Right lobe of liver (tissue), 6 donors: ENCODE results near the gene PRSS38. TPM values are rescaled to one million over a fixed set of nuclear protein-coding genes. Genes with fewer than 3 reads are reported as not detected.
A peak's percentile ranks its signal among the peaks of the same experiment; 100 is the strongest.

Experiments
- ATAC-seq, 4 donors: fragments of 200-7000 bp; cut with Tn5 transposase; one replicate each; pipeline ENCODE4 v1.9.1; 2020; ENCODE audit warnings: mild to moderate bottlenecking in 4 of 4, moderate library complexity in 4 of 4
- DNase-seq, 3 donors: peaks; one replicate each; pipeline ENCODE4 v3.0.0-alpha.2; 2020
- H3K27ac ChIP-seq, 3 donors: fragments of 200-600 bp; one replicate each; pipeline ENCODE4 v1.8.0; 2022
- H3K27me3 ChIP-seq, 2 donors: fragments of 200-600 bp; one replicate each; pipeline ENCODE4 v1.8.0; 2022
- H3K36me3 ChIP-seq, 4 donors: fragments of 200-600 bp; sonication (generic) in 1 of 4; one replicate each; pipeline versions ENCODE4 v1.5.1 to v1.8.0; 2017 to 2022; ENCODE audit warnings: control low read depth in 1 of 4
- H3K4me1 ChIP-seq, 4 donors: fragments of 200-600 bp; sonication (generic) in 1 of 4; one replicate each; pipeline versions ENCODE4 v1.5.1 to v1.8.0; 2017 to 2022; ENCODE audit warnings: control low read depth in 1 of 4
- H3K4me3 ChIP-seq, 3 donors: fragments of 200-600 bp; one replicate each; pipeline ENCODE4 v1.8.0; 2022
- H3K9me3 ChIP-seq, 4 donors: fragments of 200-600 bp; sonication (generic) in 1 of 4; one replicate each; pipeline versions ENCODE4 v1.5.1 to v1.8.0; 2017 to 2022; ENCODE audit warnings: control low read depth in 1 of 4
- CTCF ChIP-seq, 4 donors: fragments of 200-600 bp in 3 of 4; fragments of 450-650 bp in 1 of 4; IDR thresholded peaks; one replicate each; pipeline versions ENCODE4 v1.5.1 to v1.8.0; 2016 to 2022; ENCODE audit warnings: antibody characterized with exemption in 4 of 4, mild to moderate bottlenecking in 2 of 4
- POLR2A ChIP-seq: fragments of 450-650 bp; IDR thresholded peaks from one replicate; pipeline ENCODE4 v1.6.1; 2017; ENCODE audit warnings: antibody characterized with exemption, mild to moderate bottlenecking
- WGBS: methylation state at CpG from one replicate; pipeline ENCODE4 v1.1.6; 2018; ENCODE audit warnings: low coverage, low lambda C conversion rate; ENCODE audit not compliant: insufficient coverage; ENCODE audit errors: missing lambda C conversion rate; 5-methylcytosine and 5-hydroxymethylcytosine counted together
- intact Hi-C, 2 donors: fragments of 100-400 bp; cut with DNase I; formaldehyde crosslinking; loops; one replicate each; pipeline versions ENCODE4 v1.11.2 to v1.14.1; 2022
- total RNA-seq, 6 experiments: library from RNA; depleted of rRNA in 2 of 6; stranded (reverse); fragments of >200 nt in 2 of 6; fragmentation: NEBNext Ultra II Directional in 3 of 6; extraction: Animal tissue kit (Norgen Biotek cat#: 25700) in 3 of 6; gene quantifications; one replicate each; pipeline versions ENCODE4 v1.1.0 to v1.2.4, GENCODE V29; 2016 to 2023
- donor health status: DM: no; HTN: yes; CAD: no.
- donor health status: DM: no; HTN: no; CAD: no.
- donor health status: DM: no; HTN: no; CAD: no.
- donor health status: DM: no; HTN: yes; CAD: no.
- donor health status: DM: no; HTN: yes; CAD: no.

Gene PRSS38
- total RNA-seq, 6 experiments from 2014 or later = not detected

- Histone ChIP-seq H3K4me3 (no peak overlapping the region), H3K9me3 (no peaks in the 10 kb centered on the region), H3K36me3 (no peaks in the 10 kb centered on the region), H3K27ac (no peak overlapping the region), H3K4me1 (no peaks in the 10 kb centered on the region), H3K27me3 (no peaks in the 10 kb centered on the region)
- intact Hi-C loops = no loop called here
- DNase-seq (peak in 1 of 3 donors; percentile 44), ATAC-seq (no peak)
- TF ChIP-seq POLR2A = no peak
- TF ChIP-seq CTCF (IDR thresholded peaks at IDR 0.05) = no peak
- WGBS = no CpG with 5 or more reads among the region's 8 CpGs
These were observed 73.0 kb downstream of the PRSS38 start for GRCh38 chr1:227888404-227889046.

GRCh38 chr1:227889047-227889862, 73.8 kb downstream of the PRSS38 start:
- 26% methylated on average over 2 of the region's 14 CpGs for WGBS
- ATAC-seq (no peak), DNase-seq (peak in 2 of 3 donors; percentile 14 to 31)
- no peak for TF ChIP-seq CTCF (IDR thresholded peaks at IDR 0.05)
- Histone ChIP-seq H3K27me3 (no peaks in the 10 kb centered on the region), H3K9me3 (no peaks in the 10 kb centered on the region), H3K4me3 (no peak overlapping the region), H3K4me1 (no peaks in the 10 kb centered on the region), H3K27ac (no peak overlapping the region), H3K36me3 (no peaks in the 10 kb centered on the region)
- intact Hi-C loops = no loop called here

- intact Hi-C loops = no loop called here
These were observed 74.5 kb downstream of the PRSS38 start for GRCh38 chr1:227889863-227890405.

More at GRCh38 chr1:227889863-227890405, 74.5 kb downstream of the PRSS38 start:
- Histone ChIP-seq H3K9me3 (no peaks in the 10 kb centered on the region), H3K27ac (no peak overlapping the region), H3K4me3 (no peak overlapping the region), H3K36me3 (no peaks in the 10 kb centered on the region), H3K4me1 (no peaks in the 10 kb centered on the region), H3K27me3 (no peaks in the 10 kb centered on the region)
- 83% methylated on average over 1 of the region's 13 CpGs for WGBS
- DNase-seq (peak in 2 of 3 donors; percentile 33 to 46), ATAC-seq (no peak)
- no peak for TF ChIP-seq POLR2A
- TF ChIP-seq CTCF (IDR thresholded peaks at IDR 0.05) = no peak
